ENCODE results near the gene FIS1.
"Not testable (repeated sequence)": the region's sequence is repeated elsewhere in the genome, so short reads cannot be mapped to it uniquely, and the experiment has no call there.

The FIS1 gene

GRCh38 chr7:101255796-101256195, 10.9 kb upstream of the FIS1 start:
- no peak for DNase-seq (ENCODE audit: low spot score)

- not testable (repeated sequence) for DNase-seq (ENCODE audit: low spot score)
Observed at GRCh38 chr7:101253199-101253598, 8.3 kb upstream of the FIS1 start.

DNA sequence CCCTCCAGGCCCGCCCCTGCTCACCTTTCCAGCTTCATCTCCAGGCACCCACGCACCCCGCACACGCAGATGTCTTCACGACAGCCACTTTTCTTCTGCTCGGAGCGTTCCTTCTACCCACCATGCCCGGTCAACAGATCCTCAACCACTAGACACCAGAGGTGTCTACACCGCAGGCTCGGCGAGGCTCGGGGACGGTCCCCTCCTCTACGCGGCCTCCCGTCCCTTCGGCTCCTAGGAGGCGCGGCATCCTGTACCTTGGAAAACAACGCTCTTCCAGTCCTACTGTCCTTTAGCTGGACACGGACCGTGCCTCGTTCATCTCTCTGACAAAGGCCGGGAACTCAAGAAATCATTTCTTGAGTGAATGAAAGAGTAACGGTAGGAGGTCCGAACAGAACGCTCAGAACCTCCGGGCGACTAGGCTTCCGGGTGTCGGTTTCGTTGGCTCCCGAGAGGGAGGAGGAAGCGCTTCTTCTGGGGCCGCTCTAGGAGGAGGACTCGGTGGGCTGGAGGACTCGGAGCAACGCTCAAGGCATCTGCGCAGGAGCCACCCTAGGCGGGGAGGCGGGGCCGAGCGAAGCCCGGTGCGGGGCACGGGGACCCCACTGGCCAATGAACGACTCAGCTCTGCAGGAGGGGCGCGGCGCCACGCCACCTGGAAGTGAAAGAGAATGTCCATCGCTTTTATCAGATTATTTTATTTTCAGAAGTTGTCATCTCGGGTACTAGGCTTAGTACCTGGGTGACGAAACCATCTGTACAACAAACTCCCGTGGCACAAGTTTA, 7.2 kb upstream of the FIS1 start:
- DNase-seq (ENCODE audit: low spot score): peak; percentile 98

DNA sequence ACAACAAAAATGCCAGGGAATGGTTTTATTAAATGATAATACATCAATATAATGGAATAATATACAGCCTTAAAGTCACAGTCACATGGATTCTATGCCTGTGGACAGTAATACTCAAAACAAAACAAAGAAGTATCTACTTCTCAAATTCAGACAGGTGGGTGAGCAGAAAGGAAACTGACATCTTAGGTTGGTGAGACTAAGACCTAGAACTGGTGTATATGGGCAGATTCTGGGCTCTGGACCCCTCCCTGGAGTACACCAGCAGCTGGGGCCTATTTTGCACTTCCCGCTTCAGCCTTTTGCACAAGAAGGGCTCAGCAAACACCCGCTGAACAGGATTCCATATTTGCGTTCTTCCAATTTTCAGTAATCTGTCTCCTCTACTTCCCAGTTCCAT, 5.4 kb upstream of the FIS1 start:
- DNase-seq (ENCODE audit: low spot score): no peak

GRCh38 chr7:101248276-101248675, 3.4 kb upstream of the FIS1 start:
- DNase-seq (ENCODE audit: low spot score): no peak

DNA sequence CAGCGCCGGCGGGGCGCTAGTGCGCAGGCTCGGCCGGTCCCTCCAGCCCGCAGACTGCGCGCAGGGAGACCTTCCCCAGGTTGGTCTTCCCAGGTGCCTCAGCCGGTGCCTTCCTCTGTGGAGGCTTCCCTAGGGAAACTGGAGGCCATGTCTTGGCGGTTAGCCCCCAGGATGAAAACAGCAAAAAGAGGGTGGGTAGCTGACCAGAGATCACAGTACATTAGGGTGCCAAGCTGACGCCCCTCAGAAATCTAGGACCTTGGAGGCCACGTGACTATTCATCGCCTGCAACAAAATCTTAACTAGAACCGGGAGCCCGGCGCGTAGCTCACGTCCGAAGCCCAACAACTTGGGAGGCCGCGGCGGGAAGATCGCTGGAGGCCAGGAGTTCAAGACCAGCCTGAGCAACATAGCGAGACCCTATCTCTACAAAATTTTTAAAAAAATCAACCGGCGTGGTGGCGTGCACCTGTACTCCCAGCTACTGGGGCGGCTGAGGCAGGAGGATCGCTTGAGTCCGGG, 327 bp upstream of the FIS1 start:
- no peak for DNase-seq (ENCODE audit: low spot score)

GRCh38 chr7:101243646-101244374, 1.1 kb downstream of the FIS1 start:
- no peak for DNase-seq (ENCODE audit: low spot score)

GRCh38 chr7:101241443-101242349, 3.2 kb downstream of the FIS1 start:
- no peak for DNase-seq (ENCODE audit: low spot score)

DNA sequence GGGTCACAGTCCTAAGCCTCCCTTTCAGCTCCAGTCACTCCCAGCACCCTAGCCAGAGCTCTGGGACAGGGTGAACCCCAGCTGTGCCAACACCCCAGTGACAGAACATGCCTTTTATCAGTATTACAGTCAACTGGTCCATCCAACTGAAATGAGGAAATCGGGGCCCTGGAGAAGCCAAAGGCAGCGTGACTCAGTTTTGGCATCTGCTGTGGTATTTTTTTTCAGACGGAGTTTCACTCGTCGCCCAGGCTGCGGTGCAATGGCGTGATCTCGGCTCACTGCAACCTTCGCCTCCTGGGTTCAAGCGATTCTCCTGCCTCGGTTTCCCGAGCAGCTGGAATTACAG, 3.9 kb downstream of the FIS1 start:
- DNase-seq (ENCODE audit: low spot score): no peak

- DNase-seq (ENCODE audit: low spot score): no peak
Observed at GRCh38 chr7:101240226-101241014, 4.5 kb downstream of the FIS1 start.

GRCh38 chr7:101239951-101240220, 5.0 kb downstream of the FIS1 start:
- DNase-seq (ENCODE audit: low spot score): no peak

DNA sequence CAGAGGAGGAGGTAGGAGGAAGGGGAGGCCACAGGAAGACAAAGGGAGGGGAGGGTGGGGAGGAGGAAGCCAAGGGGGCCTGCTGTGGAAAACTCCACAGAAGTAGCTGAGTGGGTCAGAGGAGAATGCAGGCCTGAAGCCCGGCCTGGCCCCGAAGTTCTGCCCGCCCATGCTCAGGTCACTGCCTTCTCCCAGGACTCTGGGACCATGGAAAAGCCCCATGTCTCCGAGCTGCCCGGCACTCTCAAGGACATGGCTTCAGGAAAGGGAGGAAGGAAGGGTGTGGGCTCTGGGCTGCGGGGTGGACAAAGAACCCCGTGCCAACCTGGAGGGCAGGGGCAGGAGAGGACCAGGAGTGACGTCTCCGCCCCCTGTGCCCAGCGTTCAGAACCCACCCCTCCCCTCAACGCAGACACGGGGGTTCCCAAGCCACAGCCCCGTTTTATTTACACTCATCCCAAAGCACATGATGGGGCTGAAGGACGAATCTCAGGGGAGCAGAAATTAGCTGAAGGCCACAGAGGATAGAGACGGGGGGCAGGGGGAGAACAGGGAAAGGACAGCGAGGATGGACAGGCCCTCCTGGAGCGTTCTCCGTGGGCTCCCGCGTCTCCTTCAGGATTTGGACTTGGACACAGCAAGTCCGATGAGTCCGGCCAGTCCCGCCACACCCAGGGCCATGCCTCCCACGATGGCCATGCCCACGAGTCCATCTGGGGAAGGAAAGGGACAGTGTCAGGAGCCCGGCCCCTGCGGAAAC, 5.5 kb downstream of the FIS1 start:
- no peak for DNase-seq (ENCODE audit: low spot score)

- no peak for DNase-seq (ENCODE audit: low spot score)
Observed at GRCh38 chr7:101238226-101239182, 6.4 kb downstream of the FIS1 start.

DNA sequence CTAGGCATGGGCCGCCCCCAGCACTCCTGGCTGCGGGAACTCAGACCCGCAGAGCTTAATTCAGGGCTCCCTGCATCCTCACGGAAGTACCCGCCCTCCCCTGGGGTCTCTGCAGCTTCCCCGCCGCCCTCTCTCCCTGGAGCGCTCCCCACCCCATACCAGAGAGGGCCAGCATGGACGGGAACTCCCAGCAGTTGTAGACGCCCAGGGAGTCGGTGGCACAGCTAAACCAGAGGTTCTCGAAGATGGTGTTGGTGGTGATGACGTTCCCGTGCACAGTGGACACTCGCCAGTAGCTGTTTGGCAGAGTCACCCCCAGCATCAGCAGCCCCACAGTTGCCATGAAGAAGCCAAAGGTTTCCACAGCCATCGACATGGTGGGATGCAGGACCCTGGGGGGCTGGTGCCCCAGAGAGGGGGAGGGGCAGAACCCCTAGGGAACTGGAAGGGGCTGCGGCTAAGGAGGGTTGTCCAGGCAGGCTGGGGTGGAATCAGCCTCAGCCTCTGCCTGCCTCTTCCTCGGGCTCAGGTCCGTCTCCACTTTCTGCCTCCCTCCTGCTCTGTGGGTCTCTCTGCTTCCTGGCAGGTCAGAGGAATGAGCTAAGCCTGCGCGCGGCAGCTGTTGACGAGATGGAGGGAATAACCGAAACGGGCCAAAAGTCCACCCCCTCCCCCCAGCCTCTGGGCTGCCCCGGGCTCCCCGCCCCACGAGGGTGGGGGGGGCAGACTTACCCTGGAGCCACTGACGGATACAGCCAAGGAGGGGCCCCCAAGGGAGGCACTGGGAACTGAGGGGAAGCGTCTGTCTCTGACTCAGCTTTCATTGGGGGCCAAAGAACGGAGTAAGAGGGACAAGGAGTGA, 7.4 kb downstream of the FIS1 start, which contains the start of gene CLDN15:
Gene CLDN15 (minus strand): TSS at position 597 of the 862 bp plus-strand sequence. CDS start 221 bp downstream, at position 376.
- no peak for DNase-seq (ENCODE audit: low spot score)

DNA sequence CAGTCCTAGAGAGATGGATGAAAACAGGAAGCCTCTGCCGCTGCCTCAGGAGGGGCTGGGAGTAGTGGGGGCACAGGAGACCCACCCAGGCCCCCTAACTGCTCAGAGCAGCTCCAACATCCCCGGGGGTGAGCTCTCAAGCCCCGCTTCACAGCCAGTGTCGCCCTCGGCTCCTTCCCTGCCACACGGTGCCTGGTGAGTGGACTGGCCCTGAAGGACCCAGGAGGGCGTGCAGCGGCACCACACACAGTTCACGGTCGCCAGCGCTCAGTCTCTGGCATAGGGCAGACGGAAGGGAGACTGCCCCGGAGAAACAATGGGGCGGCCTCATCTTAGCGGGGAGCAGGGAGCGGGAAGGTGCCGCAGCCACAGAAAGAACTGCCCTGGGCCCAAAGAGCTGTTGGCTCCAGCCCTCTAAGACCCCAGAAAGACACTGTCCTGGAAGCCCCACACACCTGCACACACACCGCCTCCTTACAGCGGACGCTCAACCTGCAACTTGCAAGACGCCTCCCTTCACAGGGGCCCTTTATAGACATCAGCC, 8.5 kb downstream of the FIS1 start:
- DNase-seq (ENCODE audit: low spot score): no peak

GRCh38 chr7:101235522-101235921, 9.4 kb downstream of the FIS1 start:
- no peak for DNase-seq (ENCODE audit: low spot score)

GRCh38 chr7:101235050-101235449, 9.8 kb downstream of the FIS1 start:
- DNase-seq (ENCODE audit: low spot score): no peak

- no peak for DNase-seq (ENCODE audit: low spot score)
Observed at GRCh38 chr7:101234636-101235035, 10.2 kb downstream of the FIS1 start.
